HG02973 (cell line): Measurements from ENCODE around the gene NUP210L.

Experiments
- ATAC-seq: cut with Tn5 transposase; IDR thresholded peaks from one replicate; pipeline ENCODE4 v1.9.1; 2021; ENCODE audit warnings: moderate library complexity; ENCODE audit not compliant: unreplicated experiment

NUP210L gene

DNA sequence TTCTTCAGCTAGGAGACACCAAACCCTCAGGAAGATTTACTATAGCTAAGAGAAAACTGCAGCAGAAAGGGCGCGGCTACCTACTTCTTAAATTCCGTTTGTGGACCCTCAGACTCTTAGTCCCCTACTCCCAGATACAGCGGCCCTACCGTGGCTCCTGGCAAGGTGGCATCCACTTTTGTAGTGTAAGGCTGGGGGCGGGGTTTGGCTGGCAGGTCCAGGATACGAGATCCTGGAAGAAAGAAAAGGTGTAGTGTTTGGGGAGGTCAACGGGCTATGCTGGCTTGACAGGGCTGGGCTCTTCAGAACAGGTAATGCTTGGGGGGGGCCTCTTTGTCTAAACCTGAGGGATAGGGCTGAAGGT, 186.9 kb downstream of the NUP210L start:
- no peak for ATAC-seq

DNA sequence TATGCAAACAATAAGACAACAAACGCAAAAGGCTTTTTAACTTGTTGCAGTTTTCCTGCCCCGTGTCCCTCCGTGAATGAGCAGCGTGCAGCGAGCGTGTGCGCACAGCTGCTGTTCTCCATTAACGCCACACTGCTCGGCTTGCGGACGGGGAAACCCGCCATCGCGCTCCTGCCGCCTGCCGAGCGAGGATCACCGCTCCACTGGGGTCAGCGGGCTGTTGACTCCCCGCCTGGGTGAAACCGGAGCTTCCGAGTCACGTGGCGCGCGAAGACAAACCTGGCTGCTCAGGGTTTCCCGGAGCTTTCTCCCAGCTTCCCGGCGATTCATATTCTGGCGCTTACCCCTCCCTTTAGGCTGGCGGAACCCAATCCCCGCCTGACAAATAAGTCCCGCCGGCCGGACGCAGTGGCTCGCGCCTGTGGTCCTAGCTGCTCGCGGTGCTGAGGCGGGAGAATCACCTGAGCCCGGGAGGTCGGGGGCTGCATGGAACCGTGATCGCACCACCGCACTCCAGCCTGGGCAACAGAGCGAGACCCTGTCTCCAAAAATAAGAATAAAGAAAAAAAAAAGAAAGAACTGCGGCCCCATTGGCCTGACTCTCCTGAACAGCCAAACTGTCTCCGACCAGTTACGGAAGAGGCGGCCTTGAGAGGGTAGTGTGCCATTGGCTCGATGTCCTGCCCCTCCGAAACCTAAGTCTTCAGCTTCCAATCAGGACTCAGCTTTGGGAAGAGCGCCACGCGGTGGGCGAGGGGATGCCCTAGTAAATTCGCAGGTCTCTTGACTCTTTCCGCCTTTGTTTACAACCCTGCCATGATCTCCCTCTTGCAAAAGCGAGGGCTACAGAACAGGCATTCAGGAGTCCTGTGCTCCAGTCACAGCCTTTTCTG, 187.5 kb downstream of the NUP210L start, which contains the start of gene CREB3L4:
CREB3L4 (plus strand) TSS at position 796 of the 893 bp plus-strand sequence. CDS start 624 bp downstream, outside the sequence.
- ATAC-seq: peak; percentile 64

DNA sequence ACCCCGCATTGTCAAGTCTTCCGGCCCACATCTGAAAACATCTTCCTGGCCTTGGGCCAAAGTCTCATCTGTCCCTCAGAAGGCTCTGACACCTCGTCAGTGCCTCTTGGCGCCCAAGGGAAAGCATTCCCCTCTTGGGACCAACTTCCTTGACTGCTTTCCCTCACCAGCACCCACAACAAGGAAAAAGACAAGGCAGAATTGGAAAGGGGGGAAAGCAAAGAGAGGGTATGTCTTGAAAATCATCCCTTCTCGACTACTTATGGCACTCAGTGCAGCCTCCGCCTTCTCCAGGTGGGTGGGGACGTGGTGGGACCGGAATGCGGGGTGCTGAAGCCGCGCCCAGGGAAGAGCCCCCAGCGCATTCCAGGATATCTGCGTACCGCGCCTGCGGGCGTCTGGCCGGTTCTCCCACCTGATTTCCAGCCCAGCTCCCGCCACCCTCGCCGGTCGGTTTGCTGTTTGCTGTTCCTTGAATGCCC, 191.0 kb downstream of the NUP210L start:
- no peak for ATAC-seq

DNA sequence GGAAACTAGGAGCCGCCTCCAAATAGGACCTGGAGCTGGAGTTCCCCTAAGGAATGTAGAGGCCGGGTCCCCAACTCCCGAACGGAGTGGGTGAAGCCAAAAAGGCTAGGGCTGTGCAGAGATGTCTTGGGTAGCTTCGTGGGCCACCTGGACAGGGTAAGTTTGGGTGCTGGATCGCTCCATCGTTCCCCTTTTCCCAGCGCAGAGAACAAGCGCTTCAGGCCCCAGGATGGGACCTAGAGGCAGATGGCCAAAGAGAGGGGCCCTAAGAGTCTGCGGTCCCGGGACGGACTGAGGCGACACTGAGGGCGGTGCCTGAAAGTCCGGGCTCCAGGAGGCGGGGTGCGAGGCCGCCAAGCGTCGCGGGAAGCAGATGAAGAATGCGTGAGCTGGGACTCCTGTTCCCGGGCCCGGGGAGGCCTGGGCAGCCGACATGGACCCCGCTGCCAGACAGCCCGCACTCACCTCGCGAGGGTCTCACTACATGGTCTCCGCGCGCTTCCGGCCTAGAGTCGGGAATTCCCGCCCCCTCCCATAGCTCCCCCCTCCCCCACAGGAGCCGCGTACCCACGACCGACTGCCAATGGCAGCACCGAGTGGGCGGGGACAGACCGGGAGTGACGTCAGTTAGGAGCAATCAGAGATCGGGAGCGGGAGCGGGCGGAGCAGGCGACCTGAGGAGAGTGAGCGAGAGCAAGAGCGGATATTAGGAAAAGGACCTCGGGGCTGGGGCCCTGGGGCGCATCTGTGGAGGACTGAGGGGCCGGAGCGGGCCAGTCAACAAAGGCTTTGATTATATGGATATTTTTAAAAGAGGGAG, 191.6 kb downstream of the NUP210L start, which contains the start of gene SLC39A1:
SLC39A1 (minus strand) TSS at position 508 of the 820 bp plus-strand sequence. CDS start 822 bp downstream, outside the sequence.
- ATAC-seq: peak; percentile 35

DNA sequence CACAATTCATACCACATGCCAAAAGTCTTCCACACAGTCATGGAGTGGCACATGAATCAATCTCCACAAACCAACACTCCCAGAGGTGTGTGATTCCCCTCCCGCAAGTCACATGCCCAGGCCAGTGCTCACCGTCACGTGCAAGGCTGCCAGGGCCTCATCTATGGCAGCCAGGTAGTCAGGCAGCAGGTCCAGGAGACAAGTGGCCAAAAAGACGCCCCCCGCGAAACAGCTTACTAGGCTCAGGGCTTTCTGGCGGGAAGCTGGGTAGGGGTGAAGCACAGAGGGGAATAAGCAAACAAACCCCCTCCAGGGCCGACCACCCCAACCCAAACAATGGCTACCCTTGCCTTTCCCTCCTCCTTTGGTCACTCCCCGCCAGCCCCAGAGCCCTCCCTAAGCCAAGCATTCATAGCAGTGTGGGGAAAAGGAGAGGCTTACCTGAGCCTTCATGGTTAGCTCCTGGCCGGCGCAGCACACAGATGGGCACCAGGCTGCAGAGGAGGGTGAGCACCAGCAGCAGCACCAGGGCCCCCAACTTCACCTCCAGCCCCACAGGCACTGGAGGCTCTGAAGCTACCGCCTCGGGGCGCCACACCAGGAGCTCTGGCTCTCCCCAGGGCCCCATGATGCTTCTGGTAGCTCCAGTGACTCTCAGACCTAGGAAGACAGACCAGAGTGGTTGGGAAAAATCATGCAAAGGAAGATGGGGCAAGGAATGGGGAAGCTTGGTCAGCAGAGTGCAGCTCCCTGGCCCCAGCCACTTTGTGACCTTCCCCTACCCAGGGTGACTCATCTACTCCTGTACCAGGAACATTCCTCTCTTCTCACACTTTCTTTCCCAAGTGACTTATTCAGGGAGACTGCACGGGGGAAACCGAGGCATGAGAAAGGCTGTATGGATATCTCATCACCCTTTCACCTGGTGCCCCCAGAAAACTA, 192.5 kb downstream of the NUP210L start:
- ATAC-seq: no peak

DNA sequence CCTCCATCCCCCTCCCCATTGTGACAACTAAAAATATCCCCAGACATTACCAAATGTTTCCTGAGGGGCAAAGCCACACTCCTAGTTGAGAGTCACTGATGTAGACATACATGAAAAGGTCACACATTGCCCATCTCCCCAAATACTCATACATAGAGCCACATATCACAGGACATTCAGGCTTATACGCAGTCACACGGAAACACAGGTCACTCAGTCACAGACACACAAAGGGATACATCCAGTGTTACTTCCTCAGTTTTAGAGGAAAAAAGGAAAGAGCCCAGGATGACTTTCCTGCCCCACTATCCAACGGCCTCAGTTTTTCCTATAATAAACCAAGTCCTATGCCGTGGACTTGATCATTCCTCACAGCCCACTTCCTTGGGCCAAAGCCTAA, 193.5 kb downstream of the NUP210L start:
- no peak for ATAC-seq

DNA sequence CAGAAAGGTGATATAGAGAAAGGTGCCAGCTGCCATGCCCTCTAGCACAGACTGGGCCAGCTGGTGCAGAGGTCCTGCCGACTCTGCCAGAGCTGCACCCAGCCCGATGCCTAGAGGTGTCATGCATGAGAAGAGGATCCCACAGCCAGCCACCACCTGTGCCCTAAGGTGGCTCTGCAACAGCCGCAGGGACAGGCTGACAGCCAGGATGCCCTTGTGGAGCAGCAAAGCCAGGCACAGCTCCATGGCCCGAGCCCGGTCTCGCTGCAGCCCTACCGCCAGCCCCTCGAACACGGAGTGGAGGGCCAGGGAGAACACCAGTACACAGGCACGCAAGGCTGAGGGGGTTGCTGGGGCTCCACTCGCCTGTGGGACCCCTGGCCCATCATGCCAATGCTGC, 194.7 kb downstream of the NUP210L start:
- no peak for ATAC-seq

DNA sequence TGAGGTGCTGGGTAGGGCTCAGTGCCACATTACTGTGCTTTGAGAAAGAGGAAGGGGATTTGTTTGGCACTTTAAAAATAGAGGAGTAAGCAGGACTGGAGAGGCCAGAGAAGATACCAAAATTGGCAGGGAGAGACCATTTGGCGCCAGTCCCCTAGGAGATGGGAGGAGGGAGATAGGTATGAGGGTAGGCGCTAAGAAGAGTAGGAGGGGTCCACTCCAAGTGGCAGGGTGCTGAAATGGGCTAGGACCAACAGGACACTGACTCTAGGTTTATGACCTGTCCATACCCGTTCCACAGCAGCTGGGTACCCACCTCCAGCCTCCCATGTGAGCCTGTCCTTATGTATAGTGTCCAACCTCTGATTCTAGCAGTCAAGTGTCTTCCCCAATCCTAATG, 195.4 kb downstream of the NUP210L start:
- no peak for ATAC-seq

DNA sequence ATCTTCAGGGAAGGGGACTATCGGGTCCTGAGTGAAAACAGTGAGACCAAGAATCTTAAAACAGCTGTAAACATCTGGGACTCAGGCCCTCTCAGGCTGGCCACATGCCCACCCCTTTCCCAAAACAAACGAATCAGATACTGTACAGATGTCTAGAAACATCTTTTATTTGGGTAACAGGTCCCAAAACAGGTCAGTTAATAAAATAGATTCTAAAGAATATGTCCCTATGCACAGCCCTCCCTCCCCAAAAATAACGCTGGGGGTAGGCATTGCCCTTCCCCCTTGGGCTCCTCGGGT, 196.0 kb downstream of the NUP210L start:
- no peak for ATAC-seq

DNA sequence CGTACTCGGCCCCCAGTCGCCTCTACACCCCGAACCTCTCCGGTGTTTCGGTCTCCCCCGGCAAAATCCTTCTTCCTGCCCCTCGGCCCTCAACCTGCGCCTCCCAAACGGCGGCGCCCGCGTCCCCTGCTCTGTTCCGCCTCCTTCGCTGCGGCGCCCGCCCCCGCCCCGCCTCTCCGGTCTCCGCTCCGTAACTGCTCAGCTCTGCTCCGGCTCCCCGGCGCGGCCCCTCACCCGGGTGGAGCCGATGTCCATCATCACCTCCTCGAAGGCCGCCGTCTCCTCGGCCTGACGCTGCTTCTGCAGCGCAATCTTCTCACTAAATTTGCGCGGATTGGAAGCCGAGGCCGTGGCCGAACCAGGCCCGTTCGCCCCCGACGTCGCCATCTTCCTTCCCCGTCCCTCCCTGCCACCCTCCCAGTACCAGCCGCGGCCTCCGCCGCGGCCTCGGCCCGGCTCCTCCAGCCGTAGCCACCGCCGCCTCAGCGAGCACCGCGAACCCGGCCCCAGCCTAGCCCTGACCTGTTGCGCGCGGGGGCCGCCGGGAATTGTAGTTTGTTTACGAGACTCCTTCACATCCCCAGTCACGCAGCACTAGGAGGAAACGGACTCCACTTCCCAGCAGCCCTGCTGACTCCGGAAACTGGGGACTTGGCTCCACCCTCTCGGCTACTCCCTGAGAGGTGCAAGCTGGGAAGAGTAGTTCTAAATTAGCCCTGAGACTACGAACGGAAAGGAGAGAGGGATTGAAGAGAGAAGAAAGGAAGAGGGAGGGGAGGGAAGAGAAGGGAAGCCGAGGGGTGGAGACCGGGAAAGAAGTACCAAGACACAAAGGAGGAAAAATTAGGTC, 196.5 kb downstream of the NUP210L start, which contains the start of gene CRTC2:
CRTC2 (minus strand) TSS at position 502 of the 850 bp plus-strand sequence; CDS start at position 387, 115 bp downstream.
- peak; percentile 67 for ATAC-seq

DNA sequence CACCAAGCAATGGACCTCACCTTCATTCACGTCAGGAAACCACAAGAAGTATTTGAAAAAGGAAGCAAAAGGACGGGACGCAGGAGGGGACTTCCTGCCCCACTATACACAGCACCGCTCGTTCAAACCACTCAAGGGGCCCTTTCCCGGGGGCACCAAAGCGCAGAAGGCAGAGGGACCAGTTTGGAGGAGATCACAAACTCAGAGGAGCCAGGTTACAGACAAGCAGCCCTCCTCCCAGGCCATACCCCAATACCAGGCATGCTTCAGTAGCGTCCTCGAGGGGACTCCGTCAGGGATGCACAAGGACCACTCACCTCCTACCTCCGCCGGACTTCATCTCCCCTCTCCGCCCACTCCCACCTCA, 197.1 kb downstream of the NUP210L start:
- peak; percentile 10 for ATAC-seq

DNA sequence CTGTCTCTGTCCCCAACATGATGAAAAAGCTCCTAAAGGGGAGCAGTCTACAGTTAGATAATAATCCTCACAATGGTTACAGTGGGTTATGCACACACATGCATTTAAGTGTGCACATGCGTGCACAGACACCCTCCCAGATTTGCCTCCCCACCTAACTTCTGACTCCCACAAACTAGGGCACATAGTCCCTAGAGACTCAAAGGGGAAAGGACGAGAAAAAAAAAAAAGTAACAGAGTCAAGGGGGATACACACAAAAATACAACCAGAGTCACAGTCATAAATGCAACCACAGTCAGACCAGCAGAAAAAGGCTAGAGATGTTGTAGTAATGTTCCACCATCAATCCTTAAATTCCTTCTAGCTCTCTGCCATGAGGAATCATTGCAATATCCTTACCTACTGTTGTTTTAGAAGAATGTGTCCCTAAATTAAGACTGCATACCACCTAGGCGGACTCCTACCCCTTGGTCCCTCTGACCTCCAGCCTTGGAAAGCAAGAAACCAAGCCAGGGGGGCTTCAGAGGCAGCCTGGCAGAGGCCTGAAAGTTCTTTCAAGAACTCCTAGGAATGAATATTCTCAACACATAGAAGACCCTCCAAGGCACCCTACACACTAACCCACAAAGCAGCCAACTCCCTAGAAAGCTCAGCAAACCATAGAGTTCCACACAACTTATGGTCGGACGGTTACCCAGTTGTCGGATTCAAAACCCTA, 197.7 kb downstream of the NUP210L start:
- no peak for ATAC-seq

DNA sequence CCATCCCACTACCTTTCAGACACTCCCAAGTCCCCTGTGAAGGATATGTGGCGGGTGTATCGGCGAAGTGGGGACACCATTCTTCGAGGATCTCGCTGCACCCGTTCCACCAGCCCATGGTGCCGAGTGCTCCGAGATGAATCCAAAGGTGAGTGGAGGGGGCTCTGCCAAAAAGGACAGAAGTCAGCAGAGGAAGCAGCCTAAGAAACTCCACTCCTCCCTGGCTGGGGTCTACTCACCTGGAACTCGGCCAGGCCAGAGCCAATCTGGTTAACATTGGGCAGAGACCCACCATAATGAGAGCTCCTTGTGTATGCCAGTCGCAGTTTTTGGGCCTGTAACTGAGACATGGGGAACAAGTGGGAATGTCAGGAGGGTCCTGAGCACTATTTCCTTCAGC, 200.0 kb downstream of the NUP210L start:
- ATAC-seq: no peak

DNA sequence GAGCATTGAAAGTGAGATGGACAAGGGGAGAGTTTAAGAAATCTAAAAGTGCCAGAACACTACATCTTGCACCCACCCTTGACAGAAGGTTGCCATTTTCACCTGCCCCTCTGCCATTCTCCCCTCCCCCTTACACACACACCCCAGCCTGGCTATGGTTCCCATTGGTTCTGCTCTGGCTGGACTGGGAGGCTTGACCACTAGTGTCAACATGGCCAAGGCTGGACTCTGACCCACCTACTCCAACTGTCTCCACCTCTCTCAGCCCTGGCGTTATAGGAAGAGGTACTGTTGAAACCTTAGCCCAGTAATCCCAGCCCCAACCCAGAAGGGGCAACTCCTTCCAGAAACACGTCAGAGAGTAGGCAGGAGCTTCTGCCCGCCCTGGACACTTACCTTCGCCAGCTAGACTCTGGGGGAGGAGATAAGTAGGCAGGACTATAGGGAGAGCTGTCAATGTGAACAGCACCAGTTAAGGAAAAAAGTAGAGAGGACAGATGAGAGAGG, 201.0 kb downstream of the NUP210L start:
- no peak for ATAC-seq

DNA sequence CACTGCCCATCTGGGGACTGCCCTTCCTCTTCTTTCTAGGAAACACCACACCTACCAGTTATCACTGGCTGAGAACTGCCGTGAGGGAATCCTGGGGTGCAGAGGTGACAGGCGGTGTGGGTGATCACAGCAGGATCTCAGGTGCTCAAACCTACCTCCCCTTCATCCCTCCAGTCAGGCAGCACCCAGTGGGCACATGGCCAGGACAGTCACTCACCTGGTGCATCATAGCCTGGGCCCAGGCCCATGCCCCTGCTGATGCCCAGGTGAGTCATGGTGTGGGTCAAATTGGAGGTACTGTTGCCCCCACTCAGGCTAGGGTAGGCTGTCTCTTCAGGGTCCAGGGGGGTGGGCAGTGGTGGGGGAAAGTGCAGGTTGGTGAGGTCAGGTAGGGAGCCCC, 203.1 kb downstream of the NUP210L start:
- no peak for ATAC-seq

DNA sequence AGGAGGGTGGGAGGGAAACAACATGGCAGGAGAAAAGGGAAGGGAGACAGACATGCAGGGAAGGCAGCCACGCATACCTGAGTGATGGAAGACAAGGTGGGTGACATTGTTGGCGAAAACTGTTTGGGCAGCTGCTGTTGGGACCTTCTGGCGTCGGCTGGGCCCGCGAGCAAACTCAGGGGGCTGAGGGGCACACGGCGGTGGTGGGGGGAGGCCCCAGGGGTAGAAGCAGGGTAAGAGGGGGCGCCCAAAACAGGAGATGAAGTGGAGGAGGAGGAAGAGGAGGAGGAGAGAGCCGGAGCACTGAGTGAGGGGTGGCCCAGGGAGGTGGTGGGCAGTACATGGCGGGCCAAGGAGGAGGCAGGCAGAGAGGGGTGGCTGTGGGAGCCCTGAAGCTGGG, 203.7 kb downstream of the NUP210L start:
- no peak for ATAC-seq

DNA sequence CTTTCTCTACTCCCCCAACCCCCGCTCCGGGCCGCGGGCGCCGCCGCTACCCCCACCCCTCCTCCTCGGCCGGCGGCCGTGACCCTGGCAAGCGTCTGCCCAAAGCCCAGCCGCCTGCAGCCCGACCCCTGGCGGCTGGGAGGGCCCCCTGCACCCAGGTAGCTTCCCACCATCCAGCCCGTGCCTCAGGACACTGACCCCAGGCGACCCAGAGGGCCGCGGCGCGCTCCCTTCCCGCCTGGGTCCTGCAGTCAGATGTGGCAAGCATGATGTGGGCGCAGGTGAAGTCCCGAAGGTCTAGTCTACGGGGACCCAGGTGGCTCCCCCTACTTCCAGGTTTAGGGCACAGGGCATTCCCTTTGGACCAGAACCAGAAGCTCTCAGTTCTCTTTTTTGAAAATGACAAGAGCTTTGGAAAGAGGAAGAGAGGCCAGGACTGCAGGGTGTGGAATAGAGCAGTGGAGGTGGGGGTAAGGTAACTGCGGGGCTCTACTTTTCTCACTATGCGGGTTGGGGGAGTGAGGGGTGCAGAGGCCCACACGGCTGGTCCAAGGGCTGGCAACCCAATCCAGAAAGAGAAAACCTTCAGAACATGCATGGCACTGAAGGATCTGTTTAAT, 208.1 kb downstream of the NUP210L start, which contains the start of gene DENND4B:
DENND4B (minus strand) TSS at position 97 of the 620 bp plus-strand sequence. CDS start 2,344 bp downstream, outside the sequence.
- ATAC-seq: peak; percentile 51
